ENCODE data around the gene DYNC1I1.

GRCh38 chr7:95736635-95737034 lies 35.7 kb upstream of the DYNC1I1 start:
- TF ChIP-seq CTCF (IDR thresholded peaks at IDR 0.05) (no peak), EZH2phosphoT487 (IDR thresholded peaks at IDR 0.05) (no peak)
